Esophagus squamous epithelium (tissue), 5 donors: ENCODE data around the gene ARHGAP42. TPM values are rescaled to one million over a fixed set of nuclear protein-coding genes. Genes with fewer than 3 reads are reported as not detected.

Experiments used
- DNase-seq: peaks from one replicate; lab custom pipeline; 2025; lab: John Stamatoyannopoulos, UW
- H3K27ac ChIP-seq, 4 donors: fragments of 200-600 bp; sonication (generic); one replicate each; pipeline ENCODE4 v1.5.1; 2016 to 2019; ENCODE audit warnings: mild to moderate bottlenecking in 1 of 4
- H3K27me3 ChIP-seq, 4 donors: fragments of 200-600 bp; sonication (generic); 1 replicate in 3 of 4; 2 replicates in 1 of 4; pipeline versions ENCODE4 v1.5.1 to v1.6.0; 2017 to 2021; ENCODE audit warnings: antibody characterized with exemption in 1 of 4
- H3K36me3 ChIP-seq, 3 donors: fragments of 200-600 bp; sonication (generic); one replicate each; pipeline ENCODE4 v1.5.1; 2016 to 2019
- H3K4me1 ChIP-seq, 3 donors: fragments of 200-600 bp; sonication (generic); one replicate each; pipeline ENCODE4 v1.5.1; 2017 to 2019
- H3K4me3 ChIP-seq, 4 donors: fragments of 200-600 bp; sonication (generic); 1 replicate in 3 of 4; 2 replicates in 1 of 4; pipeline ENCODE4 v1.5.1; 2016 to 2019; ENCODE audit warnings: mild to moderate bottlenecking in 2 of 4, moderate library complexity in 1 of 4
- H3K9me3 ChIP-seq, 3 donors: fragments of 200-600 bp; sonication (generic); one replicate each; pipeline ENCODE4 v1.5.1; 2016 to 2019
- POLR2A ChIP-seq, 4 donors: fragments of 450-650 bp; IDR thresholded peaks; one replicate each; pipeline ENCODE4 v1.6.1; 2017; ENCODE audit warnings: antibody characterized with exemption in 4 of 4, mild to moderate bottlenecking in 4 of 4, moderate library complexity in 3 of 4
- WGBS, 2 donors: methylation state at CpG; one replicate each; pipeline ENCODE4 v1.1.5; 2018; 5-methylcytosine and 5-hydroxymethylcytosine counted together
- intact Hi-C: fragments of 100-400 bp; cut with DNase I; formaldehyde crosslinking; loops from one replicate; pipeline ENCODE4 v1.15.0; 2022
- total RNA-seq, 4 donors: library from RNA; depleted of rRNA; stranded (reverse); fragments of >200 nt; gene quantifications; one replicate each; pipeline ENCODE4 v1.1.0, GENCODE V29; 2016
- TF ChIP-seq, protein P1 (sequence below), 6 experiments: fragments of 450-650 bp in 4 of 6; fragments of 200-600 bp in 2 of 6; sonication (generic) in 2 of 6; IDR thresholded peaks; one replicate each; pipeline ENCODE4 v1.5.1; 2016 to 2019; ENCODE audit warnings: antibody characterized with exemption in 6 of 6, mild to moderate bottlenecking in 4 of 6, moderate library complexity in 4 of 6
- donor health status: DM: yes; HTN: yes; CAD: no.

Gene ARHGAP42
- total RNA-seq, 4 donors from 2014 or later, result 3.5 to 10.1 (median 6.4) TPM

- 35 to 57% methylated on average over 2 of the region's 2 CpGs for WGBS, 2 donors
- intact Hi-C loops, result no loop called here
Measured at GRCh38 chr11:100821198-100821597, 134.1 kb downstream of the ARHGAP42 start.

DNA sequence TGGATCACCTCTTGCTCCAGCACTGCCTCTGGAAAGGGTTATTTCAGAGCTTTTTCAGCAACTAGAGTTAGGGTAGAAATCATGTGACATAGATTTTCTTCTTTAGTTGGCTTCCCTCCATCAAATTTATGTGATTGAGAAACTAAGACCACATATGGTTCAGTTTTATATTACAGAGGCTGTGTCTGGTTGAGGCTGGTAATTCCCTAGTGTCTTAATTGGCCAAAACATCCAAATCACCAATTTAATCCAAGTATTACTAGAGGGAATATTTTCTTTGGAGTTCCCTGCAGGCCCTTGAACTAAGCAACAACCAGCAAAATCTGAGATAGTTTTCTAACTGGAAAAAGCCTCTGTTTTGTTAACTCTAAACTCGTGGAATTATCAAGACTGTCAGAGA, 136.3 kb downstream of the ARHGAP42 start:
- no peak for DNase-seq
- WGBS, 2 donors, result 70 to 78% methylated on average over 1 of the region's 1 CpG
- Histone ChIP-seq H3K27me3 (no peaks in the 10 kb centered on the region), H3K36me3 (no peaks in the 10 kb centered on the region), H3K4me3 (no peak overlapping the region), H3K9me3 (no peaks in the 10 kb centered on the region), H3K27ac (no peak overlapping the region), H3K4me1 (peaks cover 4 to 31% (median 6%) of the 10 kb centered on the region in 3 donors)
- no peak for TF ChIP-seq POLR2A (IDR thresholded peaks at IDR 0.05)
- TF ChIP-seq, protein P1, sequence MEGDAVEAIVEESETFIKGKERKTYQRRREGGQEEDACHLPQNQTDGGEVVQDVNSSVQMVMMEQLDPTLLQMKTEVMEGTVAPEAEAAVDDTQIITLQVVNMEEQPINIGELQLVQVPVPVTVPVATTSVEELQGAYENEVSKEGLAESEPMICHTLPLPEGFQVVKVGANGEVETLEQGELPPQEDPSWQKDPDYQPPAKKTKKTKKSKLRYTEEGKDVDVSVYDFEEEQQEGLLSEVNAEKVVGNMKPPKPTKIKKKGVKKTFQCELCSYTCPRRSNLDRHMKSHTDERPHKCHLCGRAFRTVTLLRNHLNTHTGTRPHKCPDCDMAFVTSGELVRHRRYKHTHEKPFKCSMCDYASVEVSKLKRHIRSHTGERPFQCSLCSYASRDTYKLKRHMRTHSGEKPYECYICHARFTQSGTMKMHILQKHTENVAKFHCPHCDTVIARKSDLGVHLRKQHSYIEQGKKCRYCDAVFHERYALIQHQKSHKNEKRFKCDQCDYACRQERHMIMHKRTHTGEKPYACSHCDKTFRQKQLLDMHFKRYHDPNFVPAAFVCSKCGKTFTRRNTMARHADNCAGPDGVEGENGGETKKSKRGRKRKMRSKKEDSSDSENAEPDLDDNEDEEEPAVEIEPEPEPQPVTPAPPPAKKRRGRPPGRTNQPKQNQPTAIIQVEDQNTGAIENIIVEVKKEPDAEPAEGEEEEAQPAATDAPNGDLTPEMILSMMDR (IDR thresholded peaks at IDR 0.05), result no peak
- intact Hi-C loops, result no loop called here

More at GRCh38 chr11:100821198-100821597, 134.1 kb downstream of the ARHGAP42 start:
- Histone ChIP-seq H3K9me3 (no peaks in the 10 kb centered on the region), H3K27ac (no peak overlapping the region), H3K36me3 (no peaks in the 10 kb centered on the region), H3K4me3 (no peak overlapping the region), H3K4me1 (peaks cover 4 to 31% (median 6%) of the 10 kb centered on the region in 3 donors), H3K27me3 (no peaks in the 10 kb centered on the region)
- no peak for DNase-seq
- TF ChIP-seq, protein P1 (IDR thresholded peaks at IDR 0.05), result no peak
- no peak for TF ChIP-seq POLR2A (IDR thresholded peaks at IDR 0.05)

DNA sequence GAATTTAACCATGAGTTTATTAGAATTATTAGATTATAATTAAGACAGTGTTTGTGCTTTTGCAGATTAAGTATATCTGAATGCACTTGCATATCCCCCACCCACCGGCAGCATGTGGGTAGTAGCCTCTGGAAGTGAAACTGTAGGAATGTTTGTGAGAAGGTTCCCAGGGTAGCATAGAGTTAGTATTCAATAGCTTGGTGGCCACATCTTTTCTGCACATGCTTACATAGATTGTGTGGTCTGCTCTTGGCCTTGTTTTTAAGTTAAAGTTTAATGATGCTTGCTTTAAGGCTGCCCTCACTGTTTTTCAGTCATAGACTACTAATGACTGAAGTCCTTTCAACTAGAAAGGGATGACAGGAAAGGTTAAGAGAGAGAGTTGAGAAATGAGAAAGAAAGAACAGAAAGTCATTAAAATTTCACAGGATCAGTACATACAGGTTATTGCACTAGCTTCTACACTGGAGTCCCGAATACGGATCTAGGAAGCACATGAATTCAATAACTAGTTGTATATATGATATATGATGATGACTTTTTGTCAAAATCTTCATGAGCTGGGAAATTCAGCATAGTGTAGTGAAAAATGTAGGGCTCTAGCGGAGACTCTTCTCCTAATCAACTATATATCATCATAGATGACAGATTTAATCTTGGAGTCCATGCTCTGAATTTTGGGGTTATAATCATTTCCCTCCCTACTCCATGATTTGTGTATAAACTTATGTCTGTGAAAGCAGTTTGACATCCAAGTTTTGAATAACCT, 137.1 kb downstream of the ARHGAP42 start:
- intact Hi-C loops, result no loop called here
- Histone ChIP-seq H3K36me3 (no peaks in the 10 kb centered on the region), H3K4me1 (peaks cover 4 to 31% (median 6%) of the 10 kb centered on the region in 3 donors), H3K9me3 (no peaks in the 10 kb centered on the region), H3K27me3 (no peaks in the 10 kb centered on the region), H3K27ac (no peak overlapping the region), H3K4me3 (no peak overlapping the region)
- TF ChIP-seq POLR2A (IDR thresholded peaks at IDR 0.05), result no peak
- TF ChIP-seq, protein P1 (IDR thresholded peaks at IDR 0.05), result no peak
- WGBS, 2 donors, result 78 to 80% methylated on average over 4 of the region's 4 CpGs
- DNase-seq, result no peak

DNA sequence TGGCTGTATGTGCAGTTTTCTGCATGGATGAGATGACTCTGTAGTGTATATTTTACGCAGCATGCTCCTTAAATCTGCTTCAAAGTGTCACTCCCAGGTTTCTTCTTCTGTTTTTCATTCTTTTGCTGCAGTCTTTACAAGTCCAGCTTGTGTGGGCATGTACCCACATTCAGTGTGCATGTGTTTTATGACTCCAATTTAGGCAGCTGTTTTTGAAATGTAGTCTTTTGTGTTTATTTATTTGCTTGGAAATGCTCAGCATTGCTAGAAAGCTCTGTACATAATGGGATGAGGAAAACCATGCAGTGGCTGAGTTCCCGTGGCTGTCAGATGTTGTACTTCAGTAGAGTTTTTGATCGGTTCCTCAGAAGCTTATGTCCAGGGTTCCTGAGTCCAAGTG, 138.5 kb downstream of the ARHGAP42 start:
- H3K36me3 ChIP-seq, result no peaks in the 10 kb centered on the region
- H3K4me1 ChIP-seq, result peaks cover 4 to 36% (median 6%) of the 10 kb centered on the region in 3 donors
- no peaks in the 10 kb centered on the region for H3K27me3 ChIP-seq
- no peaks in the 10 kb centered on the region for H3K9me3 ChIP-seq
- H3K4me3 ChIP-seq, result no peak overlapping the region
- intact Hi-C loops, result no loop called here
- 23 to 50% methylated on average over 3 of the region's 3 CpGs for WGBS, 2 donors
- no peak overlapping the region for H3K27ac ChIP-seq
- no peak for TF ChIP-seq POLR2A (IDR thresholded peaks at IDR 0.05)
- TF ChIP-seq, protein P1 (IDR thresholded peaks at IDR 0.05), result no peak
- DNase-seq, result no peak

DNA sequence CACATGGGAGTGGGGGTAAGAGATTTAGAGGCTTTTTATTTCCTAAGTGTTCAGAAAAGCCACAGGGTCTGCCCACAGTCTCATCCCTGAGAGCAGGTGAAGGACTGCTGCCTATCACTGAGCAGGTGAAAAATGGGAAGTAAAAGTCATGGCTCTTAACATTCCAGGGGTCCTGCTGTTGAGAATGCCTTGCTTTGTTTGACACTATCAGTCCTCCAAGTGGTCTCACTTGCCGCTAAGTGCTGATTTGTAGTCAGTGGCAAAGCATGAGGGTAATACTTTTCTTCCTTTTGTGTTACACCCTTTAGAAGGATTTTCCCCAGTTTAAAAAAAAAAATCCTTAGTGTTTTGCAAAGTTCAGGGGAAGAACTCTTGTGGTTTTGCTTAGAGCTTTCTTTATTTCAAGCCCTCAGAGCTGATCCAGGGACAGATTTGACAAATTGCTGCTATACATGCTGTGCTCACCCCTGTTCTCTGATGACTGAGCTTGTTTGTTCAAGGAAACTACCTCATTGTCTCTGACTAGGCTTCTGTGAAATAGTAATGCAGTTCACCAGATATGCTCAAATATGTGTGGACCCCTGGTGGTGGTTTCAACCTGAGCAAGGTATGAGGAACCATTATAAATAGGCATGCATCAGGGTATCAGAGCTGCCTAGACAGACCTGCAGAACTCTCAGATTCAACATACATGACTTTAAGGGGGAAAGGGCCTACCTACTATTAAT, 141.0 kb downstream of the ARHGAP42 start:
- peaks cover 6 to 57% (median 13%) of the 10 kb centered on the region in 3 donors for H3K4me1 ChIP-seq
- no peaks in the 10 kb centered on the region for H3K27me3 ChIP-seq
- no peak for DNase-seq
- TF ChIP-seq, protein P1 (IDR thresholded peaks at IDR 0.05), result peak in 1 of 6 experiments; percentile 29
- TF ChIP-seq POLR2A (IDR thresholded peaks at IDR 0.05), result no peak
- H3K36me3 ChIP-seq, result no peaks in the 10 kb centered on the region
- H3K9me3 ChIP-seq, result no peaks in the 10 kb centered on the region
- no peak overlapping the region for H3K27ac ChIP-seq
- no peak overlapping the region for H3K4me3 ChIP-seq
- intact Hi-C loops, result no loop called here
- 60% methylated on average over 1 of the region's 1 CpG; no CpG with 5 or more reads in 1 of the 2 donors for WGBS, 2 donors
